Thyroid gland (tissue), 4 donors: ENCODE results near the gene DEF6.

Source experiments
- CTCF ChIP-seq, 6 experiments: fragments of 200-600 bp in 3 of 6; fragments of 450-650 bp in 3 of 6; sonication (generic) in 3 of 6; IDR thresholded peaks; one replicate each; pipeline ENCODE4 v1.5.1; 2016 to 2019; ENCODE audit warnings: antibody characterized with exemption in 6 of 6, mild to moderate bottlenecking in 2 of 6, inconsistent platforms in 1 of 6, moderate library complexity in 1 of 6
- POLR2A ChIP-seq, 2 donors: fragments of 450-650 bp; IDR thresholded peaks; one replicate each; pipeline ENCODE4 v1.6.1; 2017; ENCODE audit warnings: antibody characterized with exemption in 2 of 2, mild to moderate bottlenecking in 2 of 2, moderate library complexity in 1 of 2

GRCh38 chr6:35262596-35262995 lies 35.0 kb upstream of the DEF6 start:
- TF ChIP-seq CTCF (IDR thresholded peaks at IDR 0.05) (no peak), POLR2A (IDR thresholded peaks at IDR 0.05) (no peak)
